ENCODE results near the gene SKAP1.
A peak's percentile ranks its signal among the peaks of the same experiment; 100 is the strongest.

Gene SKAP1

GRCh38 chr17:48317732-48318131 is 112.3 kb downstream of the SKAP1 start:
- H3K36me3 ChIP-seq (ENCODE audit: control insufficient read depth in 4 of 4, insufficient read depth in 4 of 4, low read length in 3 of 4) = no peaks in the 10 kb centered on the region
- no CpG with 5 or more reads among the region's 1 CpG for WGBS (ENCODE audit: insufficient coverage)
- no peaks in the 10 kb centered on the region for H3K27me3 ChIP-seq (replicated peaks in 2 of 5; ENCODE audit: control insufficient read depth in 4 of 5, insufficient read depth in 5 of 5, low read length in 4 of 5)
- no peak overlapping the region for H3K27ac ChIP-seq (ENCODE audit: insufficient read depth in 1 of 2, low read depth in 1 of 2, low read length in 2 of 2, poor library complexity in 1 of 2, severe bottlenecking in 2 of 2)
- H3K9me3 ChIP-seq (ENCODE audit: control extremely low read depth in 1 of 5, control insufficient read depth in 4 of 5, insufficient read depth in 2 of 5, low read depth in 1 of 5, low read length in 4 of 5) = no peaks in the 10 kb centered on the region
- H3K4me3 ChIP-seq (ENCODE audit: control insufficient read depth in 1 of 7, extremely low read depth in 1 of 7, insufficient read depth in 4 of 7, low read depth in 2 of 7, low read length in 6 of 7) = no peak overlapping the region
- H3K4me1 ChIP-seq (ENCODE audit: control extremely low read depth in 1 of 4, control insufficient read depth in 4 of 4, insufficient read depth in 4 of 4, low read length in 3 of 4) = no peaks in the 10 kb centered on the region
- CTCF ChIA-PET = interaction anchor here (1.5 kb wide), 1 partner anchor 10 kb away, joined by 4 read pairs; no protein-coding TSS in a partner anchor
- POLR2A ChIA-PET = no interaction called here
- DNase-seq = no peak

GRCh38 chr17:48314716-48315115 is 115.3 kb downstream of the SKAP1 start:
- H3K4me1 ChIP-seq (ENCODE audit: control extremely low read depth in 1 of 4, control insufficient read depth in 4 of 4, insufficient read depth in 4 of 4, low read length in 3 of 4) = no peaks in the 10 kb centered on the region
- no peak for DNase-seq
- WGBS (ENCODE audit: insufficient coverage) = 100% methylated on average over 2 of the region's 2 CpGs
- no peaks in the 10 kb centered on the region for H3K9me3 ChIP-seq (ENCODE audit: control extremely low read depth in 1 of 5, control insufficient read depth in 4 of 5, insufficient read depth in 2 of 5, low read depth in 1 of 5, low read length in 4 of 5)
- H3K36me3 ChIP-seq (ENCODE audit: control insufficient read depth in 4 of 4, insufficient read depth in 4 of 4, low read length in 3 of 4) = no peaks in the 10 kb centered on the region
- no peaks in the 10 kb centered on the region for H3K27me3 ChIP-seq (replicated peaks in 2 of 5; ENCODE audit: control insufficient read depth in 4 of 5, insufficient read depth in 5 of 5, low read length in 4 of 5)
- H3K27ac ChIP-seq (ENCODE audit: insufficient read depth in 1 of 2, low read depth in 1 of 2, low read length in 2 of 2, poor library complexity in 1 of 2, severe bottlenecking in 2 of 2) = no peak overlapping the region
- H3K4me3 ChIP-seq (ENCODE audit: control insufficient read depth in 1 of 7, extremely low read depth in 1 of 7, insufficient read depth in 4 of 7, low read depth in 2 of 7, low read length in 6 of 7) = no peak overlapping the region
- POLR2A ChIA-PET = no interaction called here
- CTCF ChIA-PET = no interaction called here

- no peaks in the 10 kb centered on the region for H3K9me3 ChIP-seq (ENCODE audit: control extremely low read depth in 1 of 5, control insufficient read depth in 4 of 5, insufficient read depth in 2 of 5, low read depth in 1 of 5, low read length in 4 of 5)
- H3K4me1 ChIP-seq (ENCODE audit: control extremely low read depth in 1 of 4, control insufficient read depth in 4 of 4, insufficient read depth in 4 of 4, low read length in 3 of 4) = no peaks in the 10 kb centered on the region
- DNase-seq = no peak
- 80% methylated on average over 1 of the region's 8 CpGs for WGBS (ENCODE audit: insufficient coverage)
- ChIA-PET POLR2A (no interaction called here), CTCF (no interaction called here)
- H3K27ac ChIP-seq (ENCODE audit: insufficient read depth in 1 of 2, low read depth in 1 of 2, low read length in 2 of 2, poor library complexity in 1 of 2, severe bottlenecking in 2 of 2) = no peak overlapping the region
- H3K36me3 ChIP-seq (ENCODE audit: control insufficient read depth in 4 of 4, insufficient read depth in 4 of 4, low read length in 3 of 4) = no peaks in the 10 kb centered on the region
- no peaks in the 10 kb centered on the region for H3K27me3 ChIP-seq (replicated peaks in 2 of 5; ENCODE audit: control insufficient read depth in 4 of 5, insufficient read depth in 5 of 5, low read length in 4 of 5)
- no peak overlapping the region for H3K4me3 ChIP-seq (ENCODE audit: control insufficient read depth in 1 of 7, extremely low read depth in 1 of 7, insufficient read depth in 4 of 7, low read depth in 2 of 7, low read length in 6 of 7)
Measured at GRCh38 chr17:48313096-48313755, 116.8 kb downstream of the SKAP1 start.

GRCh38 chr17:48311324-48311723 is 118.7 kb downstream of the SKAP1 start:
- ChIA-PET CTCF (interaction anchor here (0.9 kb wide), 1 partner anchor 285 kb away, joined by 3 read pairs; no protein-coding TSS in a partner anchor), POLR2A (no interaction called here)
- Histone ChIP-seq H3K27me3 (replicated peaks in 2 of 5; ENCODE audit: control insufficient read depth in 4 of 5, insufficient read depth in 5 of 5, low read length in 4 of 5) (no peaks in the 10 kb centered on the region), H3K4me3 (ENCODE audit: control insufficient read depth in 1 of 7, extremely low read depth in 1 of 7, insufficient read depth in 4 of 7, low read depth in 2 of 7, low read length in 6 of 7) (no peak overlapping the region), H3K4me1 (ENCODE audit: control extremely low read depth in 1 of 4, control insufficient read depth in 4 of 4, insufficient read depth in 4 of 4, low read length in 3 of 4) (no peaks in the 10 kb centered on the region), H3K27ac (ENCODE audit: insufficient read depth in 1 of 2, low read depth in 1 of 2, low read length in 2 of 2, poor library complexity in 1 of 2, severe bottlenecking in 2 of 2) (no peak overlapping the region), H3K36me3 (ENCODE audit: control insufficient read depth in 4 of 4, insufficient read depth in 4 of 4, low read length in 3 of 4) (no peaks in the 10 kb centered on the region), H3K9me3 (ENCODE audit: control extremely low read depth in 1 of 5, control insufficient read depth in 4 of 5, insufficient read depth in 2 of 5, low read depth in 1 of 5, low read length in 4 of 5) (no peaks in the 10 kb centered on the region)
- no peak for DNase-seq
- WGBS (ENCODE audit: insufficient coverage) = 100% methylated on average over 1 of the region's 3 CpGs

GRCh38 chr17:48310748-48311213 is 119.2 kb downstream of the SKAP1 start:
- no peak for DNase-seq
- Histone ChIP-seq H3K4me1 (ENCODE audit: control extremely low read depth in 1 of 4, control insufficient read depth in 4 of 4, insufficient read depth in 4 of 4, low read length in 3 of 4) (no peaks in the 10 kb centered on the region), H3K36me3 (ENCODE audit: control insufficient read depth in 4 of 4, insufficient read depth in 4 of 4, low read length in 3 of 4) (no peaks in the 10 kb centered on the region), H3K27me3 (replicated peaks in 2 of 5; ENCODE audit: control insufficient read depth in 4 of 5, insufficient read depth in 5 of 5, low read length in 4 of 5) (no peaks in the 10 kb centered on the region), H3K9me3 (ENCODE audit: control extremely low read depth in 1 of 5, control insufficient read depth in 4 of 5, insufficient read depth in 2 of 5, low read depth in 1 of 5, low read length in 4 of 5) (no peaks in the 10 kb centered on the region), H3K4me3 (ENCODE audit: control insufficient read depth in 1 of 7, extremely low read depth in 1 of 7, insufficient read depth in 4 of 7, low read depth in 2 of 7, low read length in 6 of 7) (no peak overlapping the region), H3K27ac (ENCODE audit: insufficient read depth in 1 of 2, low read depth in 1 of 2, low read length in 2 of 2, poor library complexity in 1 of 2, severe bottlenecking in 2 of 2) (no peak overlapping the region)
- ChIA-PET CTCF (interaction anchor here (0.9 kb wide), 1 partner anchor 286 kb away, joined by 3 read pairs; no protein-coding TSS in a partner anchor), POLR2A (no interaction called here)
- 93% methylated on average over 15 of the region's 16 CpGs for WGBS (ENCODE audit: insufficient coverage)

- Histone ChIP-seq H3K4me1 (ENCODE audit: control extremely low read depth in 1 of 4, control insufficient read depth in 4 of 4, insufficient read depth in 4 of 4, low read length in 3 of 4) (no peaks in the 10 kb centered on the region), H3K27me3 (replicated peaks in 2 of 5; ENCODE audit: control insufficient read depth in 4 of 5, insufficient read depth in 5 of 5, low read length in 4 of 5) (no peaks in the 10 kb centered on the region), H3K9me3 (ENCODE audit: control extremely low read depth in 1 of 5, control insufficient read depth in 4 of 5, insufficient read depth in 2 of 5, low read depth in 1 of 5, low read length in 4 of 5) (no peaks in the 10 kb centered on the region), H3K4me3 (ENCODE audit: control insufficient read depth in 1 of 7, extremely low read depth in 1 of 7, insufficient read depth in 4 of 7, low read depth in 2 of 7, low read length in 6 of 7) (no peak overlapping the region), H3K36me3 (ENCODE audit: control insufficient read depth in 4 of 4, insufficient read depth in 4 of 4, low read length in 3 of 4) (no peaks in the 10 kb centered on the region), H3K27ac (ENCODE audit: insufficient read depth in 1 of 2, low read depth in 1 of 2, low read length in 2 of 2, poor library complexity in 1 of 2, severe bottlenecking in 2 of 2) (no peak overlapping the region)
- WGBS (ENCODE audit: insufficient coverage) = no CpG with 5 or more reads among the region's 1 CpG
- DNase-seq = no peak
- POLR2A ChIA-PET = interaction anchor here (0.7 kb wide), 1 partner anchor 25 kb away, joined by 3 read pairs; no protein-coding TSS in a partner anchor
- CTCF ChIA-PET = interaction anchor here (0.7 to 2.6 kb wide), 20 partner anchors 9 to 317 kb away, joined by 3 to 22 read pairs (median 5); partner anchors contain the start of gene HOXB5
Measured at GRCh38 chr17:48308581-48308980, 121.4 kb downstream of the SKAP1 start.

GRCh38 chr17:48307814-48308411 is 122.1 kb downstream of the SKAP1 start:
- POLR2A ChIA-PET = interaction anchor here (0.7 kb wide), 1 partner anchor 26 kb away, joined by 3 read pairs; no protein-coding TSS in a partner anchor
- no peak overlapping the region for H3K27ac ChIP-seq (ENCODE audit: insufficient read depth in 1 of 2, low read depth in 1 of 2, low read length in 2 of 2, poor library complexity in 1 of 2, severe bottlenecking in 2 of 2)
- H3K27me3 ChIP-seq (replicated peaks in 2 of 5; ENCODE audit: control insufficient read depth in 4 of 5, insufficient read depth in 5 of 5, low read length in 4 of 5) = no peaks in the 10 kb centered on the region
- DNase-seq = peak; percentile 72 to 79 (median 75)
- WGBS (ENCODE audit: insufficient coverage) = no CpG with 5 or more reads among the region's 4 CpGs
- CTCF ChIA-PET = interaction anchor here (0.9 to 2.6 kb wide), 22 partner anchors 9 to 318 kb away, joined by 3 to 22 read pairs (median 4); partner anchors contain the start of gene HOXB5
- no peaks in the 10 kb centered on the region for H3K4me1 ChIP-seq (ENCODE audit: control extremely low read depth in 1 of 4, control insufficient read depth in 4 of 4, insufficient read depth in 4 of 4, low read length in 3 of 4)
- H3K9me3 ChIP-seq (ENCODE audit: control extremely low read depth in 1 of 5, control insufficient read depth in 4 of 5, insufficient read depth in 2 of 5, low read depth in 1 of 5, low read length in 4 of 5) = no peaks in the 10 kb centered on the region
- H3K36me3 ChIP-seq (ENCODE audit: control insufficient read depth in 4 of 4, insufficient read depth in 4 of 4, low read length in 3 of 4) = no peaks in the 10 kb centered on the region
- no peak overlapping the region for H3K4me3 ChIP-seq (ENCODE audit: control insufficient read depth in 1 of 7, extremely low read depth in 1 of 7, insufficient read depth in 4 of 7, low read depth in 2 of 7, low read length in 6 of 7)
